ENCODE data around the gene LCN12. TPM values are rescaled to one million over a fixed set of nuclear protein-coding genes. Genes with fewer than 3 reads are reported as not detected.

The LCN12 gene
- total RNA-seq, 6 experiments from 2014 or later, result 0.14 to 0.31 TPM; not detected in 4

DNA sequence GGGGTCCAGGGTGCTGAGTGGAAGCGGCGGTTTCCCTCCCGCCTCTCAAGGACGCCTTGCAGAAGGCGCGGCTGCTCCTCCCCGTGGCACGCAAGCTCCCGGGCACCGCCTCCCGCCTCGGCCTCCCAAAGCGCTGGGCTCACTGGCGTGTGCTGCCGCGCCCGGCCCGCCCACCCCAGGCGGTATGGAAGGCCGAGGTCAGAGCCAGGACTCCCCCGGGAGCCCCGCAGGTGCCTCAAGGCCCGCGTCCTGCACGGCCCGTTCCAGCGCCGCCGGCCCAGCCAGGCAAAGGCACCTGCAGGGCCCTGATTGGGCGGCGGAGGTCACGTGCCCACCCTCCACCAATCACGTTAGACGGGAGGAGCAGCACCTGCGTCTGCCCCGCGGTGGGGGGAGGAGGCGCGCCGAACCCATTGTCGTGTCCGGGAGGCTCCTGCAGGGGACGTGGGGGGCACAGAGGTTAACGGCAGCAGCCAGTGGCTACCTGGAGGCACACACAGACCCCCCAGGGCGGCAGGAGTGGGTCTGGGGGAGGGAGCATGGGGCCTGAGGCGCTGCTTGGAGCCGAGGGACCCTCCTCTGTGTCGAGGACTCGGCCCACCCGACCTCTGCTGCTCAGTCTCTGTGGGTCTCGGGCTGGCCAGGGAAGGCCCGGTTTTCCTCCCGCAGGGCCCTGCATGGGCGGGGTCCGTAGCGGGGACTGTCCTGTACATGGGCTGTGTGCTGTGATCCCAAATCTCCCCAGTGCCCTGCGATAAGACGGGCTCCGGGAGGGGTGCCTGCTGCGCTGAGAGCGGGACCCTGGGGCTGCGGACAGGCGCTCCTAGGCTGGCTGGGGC is 2.0 kb upstream of the LCN12 start:
- Mint-ChIP-seq H3K4me3 (peak overlapping the region; percentile 84), H3K36me3 (ENCODE audit: low read depth) (no peaks in the 10 kb centered on the region), H3K27me3 (ENCODE audit: insufficient read depth) (peaks cover 2% of the 10 kb centered on the region), H3K9me3 (no peaks in the 10 kb centered on the region), H3K4me1 (ENCODE audit: low read depth) (peaks cover 5% of the 10 kb centered on the region), H3K27ac (peak overlapping the region; percentile 74)
- TF ChIP-seq, protein P1, sequence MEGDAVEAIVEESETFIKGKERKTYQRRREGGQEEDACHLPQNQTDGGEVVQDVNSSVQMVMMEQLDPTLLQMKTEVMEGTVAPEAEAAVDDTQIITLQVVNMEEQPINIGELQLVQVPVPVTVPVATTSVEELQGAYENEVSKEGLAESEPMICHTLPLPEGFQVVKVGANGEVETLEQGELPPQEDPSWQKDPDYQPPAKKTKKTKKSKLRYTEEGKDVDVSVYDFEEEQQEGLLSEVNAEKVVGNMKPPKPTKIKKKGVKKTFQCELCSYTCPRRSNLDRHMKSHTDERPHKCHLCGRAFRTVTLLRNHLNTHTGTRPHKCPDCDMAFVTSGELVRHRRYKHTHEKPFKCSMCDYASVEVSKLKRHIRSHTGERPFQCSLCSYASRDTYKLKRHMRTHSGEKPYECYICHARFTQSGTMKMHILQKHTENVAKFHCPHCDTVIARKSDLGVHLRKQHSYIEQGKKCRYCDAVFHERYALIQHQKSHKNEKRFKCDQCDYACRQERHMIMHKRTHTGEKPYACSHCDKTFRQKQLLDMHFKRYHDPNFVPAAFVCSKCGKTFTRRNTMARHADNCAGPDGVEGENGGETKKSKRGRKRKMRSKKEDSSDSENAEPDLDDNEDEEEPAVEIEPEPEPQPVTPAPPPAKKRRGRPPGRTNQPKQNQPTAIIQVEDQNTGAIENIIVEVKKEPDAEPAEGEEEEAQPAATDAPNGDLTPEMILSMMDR (IDR thresholded peaks at IDR 0.05), result no peak
- DNase-seq, result peak; percentile 70

DNA sequence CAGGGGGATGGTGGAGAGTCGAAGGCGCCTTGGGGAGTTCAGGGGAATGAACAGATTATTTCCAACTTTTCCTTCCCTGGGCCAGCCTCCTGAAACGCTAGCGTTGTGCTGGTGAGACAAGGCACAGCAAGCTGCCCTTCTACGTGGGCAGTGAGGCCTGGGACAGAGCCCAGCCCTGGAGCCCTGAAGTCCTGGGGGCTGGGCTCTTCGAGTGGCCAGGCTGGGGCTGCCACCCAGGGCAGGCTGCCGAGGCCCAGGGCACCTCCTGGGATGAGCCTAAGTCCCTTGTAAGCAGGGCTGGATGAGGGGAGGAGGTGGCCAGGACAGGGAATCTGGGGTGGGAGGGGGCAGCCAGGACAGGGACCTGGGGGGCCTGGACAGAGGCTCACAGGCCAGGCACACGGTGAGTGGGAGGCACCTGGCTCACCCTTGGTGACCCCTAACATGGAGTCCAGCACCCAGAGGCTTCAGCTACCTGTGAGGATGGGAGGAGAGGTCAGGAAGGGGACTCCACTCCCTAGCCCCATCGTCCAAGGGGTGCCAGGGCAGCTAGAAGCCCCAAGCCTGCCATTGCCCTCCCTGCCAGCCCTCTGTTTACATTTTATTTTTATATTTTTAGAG is 1.3 kb upstream of the LCN12 start:
- no peak overlapping the region for H3K27ac Mint-ChIP-seq
- TF ChIP-seq, protein P1 (IDR thresholded peaks at IDR 0.05), result no peak
- peaks cover 5% of the 10 kb centered on the region; the same call in 1 of the 2 replicates for H3K4me1 Mint-ChIP-seq (ENCODE audit: low read depth)
- H3K9me3 Mint-ChIP-seq, result no peaks in the 10 kb centered on the region
- H3K27me3 Mint-ChIP-seq (ENCODE audit: insufficient read depth), result peaks cover 2% of the 10 kb centered on the region
- no peaks in the 10 kb centered on the region for H3K36me3 Mint-ChIP-seq (ENCODE audit: low read depth)
- H3K4me3 Mint-ChIP-seq, result peak overlapping the region; percentile 79
- DNase-seq, result no peak

DNA sequence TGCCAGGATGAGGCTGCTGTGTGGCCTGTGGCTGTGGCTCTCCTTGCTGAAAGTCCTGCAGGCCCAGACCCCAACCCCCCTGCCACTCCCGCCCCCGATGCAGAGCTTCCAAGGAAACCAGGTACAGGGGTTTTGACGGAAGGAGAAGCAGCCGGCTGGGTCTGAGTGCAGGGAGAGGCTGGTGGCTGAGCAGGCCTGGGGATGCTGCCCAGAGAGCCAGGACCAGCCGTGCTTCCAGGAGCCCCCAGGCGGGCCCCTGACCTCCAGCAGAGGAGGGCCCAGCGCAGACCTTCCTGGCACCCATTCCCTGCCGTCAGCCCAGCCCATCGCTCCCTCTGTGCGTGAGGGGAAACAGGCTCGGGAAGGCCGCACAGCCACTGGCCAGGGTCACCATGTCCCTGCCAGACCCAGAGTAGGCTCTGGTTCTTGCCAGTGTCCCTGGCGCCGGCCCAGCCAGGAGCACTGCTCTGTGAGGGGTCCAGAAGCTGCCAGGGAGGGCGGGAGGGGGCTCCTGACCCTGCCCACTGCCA is 313 bp downstream of the LCN12 start:
- Mint-ChIP-seq H3K27ac (no peak overlapping the region), H3K36me3 (ENCODE audit: low read depth) (no peaks in the 10 kb centered on the region), H3K4me3 (no peak overlapping the region), H3K9me3 (peaks cover 8% of the 10 kb centered on the region; the same call in 1 of the 2 replicates), H3K4me1 (ENCODE audit: low read depth) (peaks cover 5% of the 10 kb centered on the region; the same call in 1 of the 2 replicates), H3K27me3 (ENCODE audit: insufficient read depth) (peaks cover 6% of the 10 kb centered on the region)
- TF ChIP-seq, protein P1 (IDR thresholded peaks at IDR 0.05), result no peak
- DNase-seq, result no peak

DNA sequence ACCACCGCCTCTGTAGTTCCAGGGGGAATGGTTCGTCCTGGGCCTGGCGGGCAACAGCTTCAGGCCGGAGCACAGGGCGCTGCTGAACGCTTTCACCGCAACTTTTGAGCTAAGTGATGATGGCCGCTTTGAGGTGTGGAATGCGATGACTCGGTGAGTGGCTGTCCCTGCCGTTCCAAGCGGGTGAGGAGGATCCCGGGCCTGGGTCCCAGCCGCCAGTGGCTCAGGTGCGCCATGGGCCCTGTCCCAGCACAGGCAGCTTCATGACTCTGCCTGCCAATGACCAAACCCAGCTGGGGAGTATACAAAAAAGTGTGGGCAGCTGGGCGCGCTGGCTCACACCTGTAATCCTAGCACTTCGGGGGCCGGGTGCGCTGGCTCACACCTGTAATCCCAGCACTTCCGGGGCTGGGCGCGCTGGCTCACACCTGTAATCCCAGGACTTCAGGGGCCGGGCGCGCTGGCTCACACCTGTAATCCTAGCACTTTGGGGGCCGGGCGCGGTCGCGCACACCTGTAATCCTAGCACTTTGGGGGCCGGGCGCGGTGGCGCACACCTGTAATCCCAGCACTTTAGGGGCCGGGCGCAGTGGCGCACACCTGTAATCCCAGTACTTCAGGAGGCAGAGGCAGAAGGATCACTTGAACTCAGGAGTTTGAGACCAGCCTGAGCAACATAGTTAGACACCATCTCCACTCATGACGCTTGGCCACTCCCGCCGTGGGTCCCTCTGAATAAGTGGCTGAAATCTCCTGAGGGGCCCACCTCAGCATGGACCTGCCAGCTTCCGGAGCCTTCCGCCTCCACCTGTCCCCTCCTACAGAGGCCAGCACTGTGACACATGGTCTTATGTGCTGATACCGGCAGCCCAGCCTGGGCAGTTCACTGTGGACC is 1.1 kb downstream of the LCN12 start:
- Mint-ChIP-seq H3K4me1 (ENCODE audit: low read depth) (peaks cover 2% of the 10 kb centered on the region; the same call in 1 of the 2 replicates), H3K9me3 (peaks cover 8% of the 10 kb centered on the region; the same call in 1 of the 2 replicates), H3K27ac (no peak overlapping the region), H3K36me3 (ENCODE audit: low read depth) (no peaks in the 10 kb centered on the region), H3K4me3 (no peak overlapping the region), H3K27me3 (ENCODE audit: insufficient read depth) (peaks cover 6% of the 10 kb centered on the region)
- TF ChIP-seq, protein P1 (IDR thresholded peaks at IDR 0.05), result no peak
- DNase-seq, result no peak

DNA sequence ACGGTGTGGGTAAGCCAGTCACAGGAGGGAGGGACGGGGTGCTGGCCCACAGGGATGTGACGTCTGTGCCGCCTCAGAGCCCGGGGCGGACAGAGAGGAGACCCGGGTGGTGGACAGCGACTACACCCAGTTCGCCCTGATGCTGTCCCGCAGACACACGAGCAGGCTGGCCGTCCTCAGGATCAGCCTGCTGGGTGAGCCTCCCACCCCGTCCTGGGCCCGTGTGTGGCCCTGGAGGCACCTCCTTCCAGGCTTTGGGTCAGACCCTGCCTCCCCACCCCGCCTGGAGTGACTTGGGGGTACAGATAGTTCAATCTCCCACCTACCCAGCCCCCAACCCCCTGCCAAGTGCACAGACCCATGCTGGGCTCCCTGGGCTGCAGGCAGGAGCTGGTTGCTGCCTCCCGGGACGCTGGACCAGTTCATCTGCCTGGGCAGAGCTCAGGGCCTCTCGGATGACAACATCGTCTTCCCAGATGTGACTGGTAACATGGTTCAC is 1.7 kb downstream of the LCN12 start:
- Mint-ChIP-seq H3K27ac (no peak overlapping the region), H3K4me1 (ENCODE audit: low read depth) (no peaks in the 10 kb centered on the region), H3K36me3 (ENCODE audit: low read depth) (no peaks in the 10 kb centered on the region), H3K9me3 (peaks cover 8% of the 10 kb centered on the region; the same call in 1 of the 2 replicates), H3K4me3 (no peak overlapping the region), H3K27me3 (ENCODE audit: insufficient read depth) (peaks cover 4% of the 10 kb centered on the region)
- TF ChIP-seq, protein P1 (IDR thresholded peaks at IDR 0.05), result no peak
- DNase-seq, result no peak
